8988T (cell line): ENCODE results near the gene LRRFIP2.

Source experiments
- DNase-seq: peaks from one replicate; pipeline ENCODE4 v3.0.0; 2011

LRRFIP2 gene

DNA sequence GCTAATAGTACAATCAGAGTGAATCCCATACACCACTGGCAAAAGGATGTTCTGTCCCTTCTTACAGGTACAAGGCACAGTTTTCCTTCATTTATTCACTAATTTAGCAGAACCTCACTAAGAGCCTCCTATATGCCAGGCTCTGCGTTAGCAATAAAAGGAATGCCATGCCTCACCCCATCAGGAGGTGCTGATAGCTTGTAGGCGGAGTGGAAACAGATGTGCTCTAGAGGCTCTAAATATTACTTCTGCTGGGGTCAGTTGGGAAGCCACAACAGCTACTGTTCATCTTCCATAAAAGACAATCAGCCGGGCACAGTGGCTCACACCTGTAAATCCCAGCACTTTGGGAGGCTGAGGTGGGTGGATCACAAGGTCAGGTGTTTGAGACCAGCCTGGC, 156.7 kb downstream of the LRRFIP2 start:
- no peak for DNase-seq

DNA sequence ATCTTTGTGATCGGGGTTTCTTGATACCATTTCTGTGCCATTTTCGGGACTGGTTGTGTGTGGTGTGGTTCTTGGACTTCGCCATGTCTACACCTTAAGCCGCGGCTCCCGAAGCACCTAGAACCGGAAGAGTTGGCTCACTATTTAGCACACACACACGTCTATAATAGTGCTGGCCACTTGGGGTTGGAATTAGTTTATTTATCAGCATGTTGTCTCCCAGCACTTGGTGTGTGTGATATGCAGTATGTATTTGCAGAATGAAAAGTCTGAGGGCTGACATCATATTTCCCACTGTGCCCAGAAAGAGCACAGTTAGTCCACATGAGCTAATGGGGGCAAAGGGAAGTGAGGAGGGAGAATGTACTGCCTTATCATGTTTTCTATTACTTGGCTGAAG, 157.5 kb downstream of the LRRFIP2 start:
- DNase-seq: no peak

DNA sequence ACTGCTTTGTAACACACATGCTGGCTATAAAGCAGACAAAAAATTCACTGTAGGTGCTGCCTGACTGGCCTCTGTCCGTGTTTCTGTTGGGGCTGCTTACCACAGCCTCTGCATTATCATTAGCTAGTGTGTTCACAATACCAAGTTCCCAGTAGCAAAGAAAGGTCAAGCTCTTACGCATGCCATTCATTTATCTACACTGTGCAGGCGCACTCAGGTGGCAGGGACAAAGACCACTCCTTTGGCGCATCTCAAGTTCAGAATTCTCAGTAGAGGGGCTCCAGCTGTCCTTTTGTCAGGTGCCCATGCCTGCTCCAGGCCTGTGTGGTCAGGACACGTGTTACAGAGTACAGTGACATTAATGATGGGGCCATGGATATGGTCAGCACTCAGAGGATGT, 158.7 kb downstream of the LRRFIP2 start:
- no peak for DNase-seq

DNA sequence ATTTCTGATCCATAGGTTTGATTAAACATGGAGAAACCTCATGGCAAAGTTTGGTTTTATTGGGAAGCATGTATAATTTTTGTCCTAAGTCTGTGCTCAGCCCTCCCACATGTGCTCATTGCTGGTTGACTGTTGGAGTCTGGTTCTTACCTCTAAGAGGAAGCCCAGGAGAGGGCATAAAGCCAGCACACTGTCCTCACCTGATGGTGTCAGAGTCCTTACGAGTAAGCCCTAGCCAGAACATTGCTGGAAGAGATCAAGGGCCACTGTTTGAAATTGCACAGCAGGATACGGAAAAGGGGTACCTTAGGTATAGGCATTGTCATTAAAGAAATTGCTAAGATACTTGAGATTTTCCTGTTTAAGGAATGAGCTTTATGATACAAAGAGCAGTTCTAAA, 159.8 kb downstream of the LRRFIP2 start:
- no peak for DNase-seq
